ENCODE results near the gene SYT17. TPM values are rescaled to one million over a fixed set of nuclear protein-coding genes. Genes with fewer than 3 reads are reported as not detected.

The SYT17 gene
- total and polyA plus RNA-seq, 3 donors from 2014 or later: 0.75 to 3.7 (median 3.1) TPM

DNA sequence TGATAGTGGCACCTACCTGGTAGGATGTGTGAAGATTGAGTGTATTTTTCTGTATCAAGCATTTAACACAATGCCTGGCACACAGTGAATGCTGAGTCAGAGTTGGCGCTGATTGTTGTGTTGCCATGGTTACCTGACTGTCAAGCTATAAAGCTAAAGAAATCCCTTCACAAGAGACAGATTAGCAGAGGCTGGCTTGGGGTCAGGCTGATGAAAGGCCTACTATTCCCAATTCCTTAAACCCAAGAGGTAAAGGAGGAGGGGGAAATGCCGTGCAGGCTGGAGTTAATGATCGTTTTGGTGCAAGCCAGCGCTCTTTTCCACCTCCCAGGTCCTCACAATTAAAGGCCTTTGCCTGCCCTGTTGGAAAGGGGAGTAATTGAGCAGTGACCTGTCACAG is 123.4 kb downstream of the SYT17 start:
- Histone ChIP-seq H3K4me1 (no peaks in the 10 kb centered on the region), H3K4me3 (no peak overlapping the region), H3K36me3 (ENCODE audit: low read depth, missing control alignments) (no peaks in the 10 kb centered on the region), H3K9me3 (no peaks in the 10 kb centered on the region), H3K27ac (no peak overlapping the region), H3K27me3 (no peaks in the 10 kb centered on the region)
- TF ChIP-seq, protein P1, sequence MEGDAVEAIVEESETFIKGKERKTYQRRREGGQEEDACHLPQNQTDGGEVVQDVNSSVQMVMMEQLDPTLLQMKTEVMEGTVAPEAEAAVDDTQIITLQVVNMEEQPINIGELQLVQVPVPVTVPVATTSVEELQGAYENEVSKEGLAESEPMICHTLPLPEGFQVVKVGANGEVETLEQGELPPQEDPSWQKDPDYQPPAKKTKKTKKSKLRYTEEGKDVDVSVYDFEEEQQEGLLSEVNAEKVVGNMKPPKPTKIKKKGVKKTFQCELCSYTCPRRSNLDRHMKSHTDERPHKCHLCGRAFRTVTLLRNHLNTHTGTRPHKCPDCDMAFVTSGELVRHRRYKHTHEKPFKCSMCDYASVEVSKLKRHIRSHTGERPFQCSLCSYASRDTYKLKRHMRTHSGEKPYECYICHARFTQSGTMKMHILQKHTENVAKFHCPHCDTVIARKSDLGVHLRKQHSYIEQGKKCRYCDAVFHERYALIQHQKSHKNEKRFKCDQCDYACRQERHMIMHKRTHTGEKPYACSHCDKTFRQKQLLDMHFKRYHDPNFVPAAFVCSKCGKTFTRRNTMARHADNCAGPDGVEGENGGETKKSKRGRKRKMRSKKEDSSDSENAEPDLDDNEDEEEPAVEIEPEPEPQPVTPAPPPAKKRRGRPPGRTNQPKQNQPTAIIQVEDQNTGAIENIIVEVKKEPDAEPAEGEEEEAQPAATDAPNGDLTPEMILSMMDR (IDR thresholded peaks at IDR 0.05): no peak
- no peak for TF ChIP-seq POLR2A (IDR thresholded peaks at IDR 0.05)
- DNase-seq: no peak
- intact Hi-C loops (cut with DNase I; ENCODE audit: low total_unique reads): no loop called here
- WGBS, 2 donors: 50 to 64% methylated on average over 4 of the region's 4 CpGs

DNA sequence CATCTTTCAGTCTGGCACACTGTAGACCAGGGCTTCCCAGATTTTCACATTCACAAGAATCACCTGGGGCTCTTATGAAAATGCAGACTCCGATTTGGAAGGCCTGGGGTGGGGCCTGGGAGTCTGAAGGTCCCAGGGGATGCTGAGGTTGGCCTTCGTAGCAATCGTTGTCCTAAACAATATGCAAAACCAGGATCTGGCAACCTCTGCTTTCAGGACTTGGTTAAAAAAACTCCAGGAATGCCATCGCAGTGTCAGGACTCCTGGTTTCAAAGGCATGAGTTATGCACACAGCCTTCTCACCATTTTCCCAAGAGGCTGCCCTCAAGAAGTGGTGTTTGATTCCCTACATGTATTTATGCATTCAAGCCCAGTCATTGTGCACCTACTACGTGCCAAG is 124.1 kb downstream of the SYT17 start:
- DNase-seq: no peak
- WGBS, 2 donors: 47 to 77% methylated on average over 5 of the region's 5 CpGs

DNA sequence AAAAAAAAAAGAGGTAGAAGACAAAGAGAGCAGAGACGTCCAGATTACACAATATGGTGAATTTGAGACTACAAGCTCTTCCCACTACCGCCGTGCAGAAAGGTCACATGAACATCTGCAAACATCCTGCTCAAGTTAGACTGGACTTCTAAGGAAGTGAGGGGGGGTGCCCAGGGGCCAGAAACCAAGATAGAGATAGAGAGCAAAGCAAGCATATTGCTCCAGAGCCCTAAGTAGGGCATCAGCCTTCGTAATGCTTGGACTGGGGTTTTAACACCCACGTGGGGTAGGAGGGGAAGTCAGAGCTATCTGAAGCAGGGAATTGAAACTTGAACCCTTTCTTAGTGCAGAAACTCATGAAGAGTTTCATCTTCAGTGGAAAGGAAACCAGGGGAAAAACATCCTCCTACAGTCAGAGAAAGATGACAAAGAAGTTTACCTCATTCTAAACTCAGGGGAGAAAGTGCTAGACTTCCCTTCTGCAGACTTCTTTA is 126.2 kb downstream of the SYT17 start:
- no peaks in the 10 kb centered on the region for H3K4me1 ChIP-seq
- no peaks in the 10 kb centered on the region for H3K27me3 ChIP-seq
- peak; percentile 58 for DNase-seq
- H3K9me3 ChIP-seq: no peaks in the 10 kb centered on the region
- intact Hi-C loops (cut with DNase I; ENCODE audit: low total_unique reads): no loop called here
- no peak for TF ChIP-seq POLR2A (IDR thresholded peaks at IDR 0.05)
- TF ChIP-seq, protein P1 (IDR thresholded peaks at IDR 0.05): no peak
- H3K4me3 ChIP-seq: no peak overlapping the region
- 30 to 31% methylated on average over 5 of the region's 5 CpGs for WGBS, 2 donors
- H3K36me3 ChIP-seq (ENCODE audit: low read depth, missing control alignments): no peaks in the 10 kb centered on the region
- H3K27ac ChIP-seq: no peak overlapping the region

More for the DNA sequence above, 124.1 kb downstream of the SYT17 start:
- Histone ChIP-seq H3K9me3 (no peaks in the 10 kb centered on the region), H3K4me1 (no peaks in the 10 kb centered on the region), H3K4me3 (no peak overlapping the region), H3K27me3 (no peaks in the 10 kb centered on the region), H3K36me3 (ENCODE audit: low read depth, missing control alignments) (no peaks in the 10 kb centered on the region), H3K27ac (no peak overlapping the region)
- TF ChIP-seq, protein P1 (IDR thresholded peaks at IDR 0.05): no peak
- no peak for TF ChIP-seq POLR2A (IDR thresholded peaks at IDR 0.05)
- intact Hi-C loops (cut with DNase I; ENCODE audit: low total_unique reads): no loop called here

DNA sequence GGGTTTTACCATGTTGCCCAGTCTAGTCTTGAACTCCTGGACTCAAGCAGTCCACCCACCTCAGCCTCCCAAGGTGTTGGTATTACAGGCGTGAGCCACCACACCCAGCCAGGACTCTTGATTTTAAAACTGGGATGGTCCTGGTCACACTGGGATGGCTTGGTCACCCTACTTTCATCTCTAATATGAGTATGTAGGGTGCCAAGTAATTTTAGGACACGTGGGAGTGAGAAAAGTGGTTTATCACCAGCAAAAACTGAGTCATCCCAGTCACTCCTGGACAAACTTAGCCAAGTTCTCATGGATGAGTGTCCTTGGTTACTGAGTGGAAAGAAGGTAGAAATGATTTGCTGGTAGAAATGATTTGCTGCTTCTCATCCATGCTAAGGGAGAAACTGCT is 127.4 kb downstream of the SYT17 start:
- DNase-seq: no peak
- TF ChIP-seq, protein P1 (IDR thresholded peaks at IDR 0.05): no peak
- Histone ChIP-seq H3K36me3 (ENCODE audit: low read depth, missing control alignments) (no peaks in the 10 kb centered on the region), H3K4me3 (no peak overlapping the region), H3K27me3 (no peaks in the 10 kb centered on the region), H3K27ac (no peak overlapping the region), H3K9me3 (no peaks in the 10 kb centered on the region), H3K4me1 (no peaks in the 10 kb centered on the region)
- intact Hi-C loops (cut with DNase I; ENCODE audit: low total_unique reads): no loop called here
- 45 to 83% methylated on average over 2 of the region's 2 CpGs for WGBS, 2 donors

DNA sequence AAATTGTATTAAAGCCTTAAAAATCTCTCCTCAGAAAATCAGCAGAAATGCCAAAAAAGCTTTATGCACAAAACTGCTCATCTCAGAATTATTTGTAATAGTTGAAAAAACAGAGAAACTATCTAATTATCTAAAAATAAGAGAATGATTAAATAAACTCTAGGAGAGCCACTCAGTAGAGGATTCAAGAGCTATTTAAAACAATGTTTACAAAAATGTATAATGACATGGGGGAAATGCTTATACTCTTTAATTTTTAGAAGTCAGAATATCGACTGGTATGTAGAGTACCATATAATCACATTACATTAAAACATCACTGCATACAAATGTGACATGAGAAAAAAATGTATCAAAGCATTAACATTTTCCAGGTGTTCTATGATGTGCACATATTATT is 129.4 kb downstream of the SYT17 start:
- TF ChIP-seq, protein P1 (IDR thresholded peaks at IDR 0.05): no peak
- TF ChIP-seq POLR2A (IDR thresholded peaks at IDR 0.05): no peak
- WGBS, 2 donors: 88 to 94% methylated on average over 1 of the region's 1 CpG
- H3K4me3 ChIP-seq: no peak overlapping the region
- no peak for DNase-seq
- H3K4me1 ChIP-seq: no peaks in the 10 kb centered on the region
- H3K9me3 ChIP-seq: no peaks in the 10 kb centered on the region
- no peaks in the 10 kb centered on the region for H3K27me3 ChIP-seq
- H3K27ac ChIP-seq: no peak overlapping the region
- H3K36me3 ChIP-seq (ENCODE audit: low read depth, missing control alignments): no peaks in the 10 kb centered on the region
- intact Hi-C loops (cut with DNase I; ENCODE audit: low total_unique reads): no loop called here

Data from testis (tissue), 3 donors.